Esophagus squamous epithelium (tissue), 5 donors: ENCODE measurements around the gene PRDM12. TPM values are rescaled to one million over a fixed set of nuclear protein-coding genes. Genes with fewer than 3 reads are reported as not detected.

ENCODE experiments used
- DNase-seq: peaks from one replicate; lab custom pipeline; 2025; lab: John Stamatoyannopoulos, UW
- H3K27ac ChIP-seq, 4 donors: fragments of 200-600 bp; sonication (generic); one replicate each; pipeline ENCODE4 v1.5.1; 2016 to 2019; ENCODE audit warnings: mild to moderate bottlenecking in 1 of 4
- H3K27me3 ChIP-seq, 4 donors: fragments of 200-600 bp; sonication (generic); 1 replicate in 3 of 4; 2 replicates in 1 of 4; pipeline versions ENCODE4 v1.5.1 to v1.6.0; 2017 to 2021; ENCODE audit warnings: antibody characterized with exemption in 1 of 4
- H3K36me3 ChIP-seq, 3 donors: fragments of 200-600 bp; sonication (generic); one replicate each; pipeline ENCODE4 v1.5.1; 2016 to 2019
- H3K4me1 ChIP-seq, 3 donors: fragments of 200-600 bp; sonication (generic); one replicate each; pipeline ENCODE4 v1.5.1; 2017 to 2019
- H3K4me3 ChIP-seq, 4 donors: fragments of 200-600 bp; sonication (generic); 1 replicate in 3 of 4; 2 replicates in 1 of 4; pipeline ENCODE4 v1.5.1; 2016 to 2019; ENCODE audit warnings: mild to moderate bottlenecking in 2 of 4, moderate library complexity in 1 of 4
- H3K9me3 ChIP-seq, 3 donors: fragments of 200-600 bp; sonication (generic); one replicate each; pipeline ENCODE4 v1.5.1; 2016 to 2019
- CTCF ChIP-seq, 6 experiments: fragments of 450-650 bp in 4 of 6; fragments of 200-600 bp in 2 of 6; sonication (generic) in 2 of 6; IDR thresholded peaks; one replicate each; pipeline ENCODE4 v1.5.1; 2016 to 2019; ENCODE audit warnings: antibody characterized with exemption in 6 of 6, mild to moderate bottlenecking in 4 of 6, moderate library complexity in 4 of 6
- POLR2A ChIP-seq, 4 donors: fragments of 450-650 bp; IDR thresholded peaks; one replicate each; pipeline ENCODE4 v1.6.1; 2017; ENCODE audit warnings: antibody characterized with exemption in 4 of 4, mild to moderate bottlenecking in 4 of 4, moderate library complexity in 3 of 4
- WGBS, 2 donors: methylation state at CpG; one replicate each; pipeline ENCODE4 v1.1.5; 2018; 5-methylcytosine and 5-hydroxymethylcytosine counted together
- intact Hi-C: fragments of 100-400 bp; cut with DNase I; formaldehyde crosslinking; loops from one replicate; pipeline ENCODE4 v1.15.0; 2022
- small RNA-seq, 4 donors: library from RNA; depleted of rRNA; stranded (forward); fragments of <200 nt; gene quantifications; one replicate each; pipeline ENCODE3, GENCODE V24; 2016
- total RNA-seq, 4 donors: library from RNA; depleted of rRNA; stranded (reverse); fragments of >200 nt; gene quantifications; one replicate each; pipeline ENCODE4 v1.1.0, GENCODE V29; 2016
- donor health status: DM: yes; HTN: yes; CAD: no.

Gene PRDM12
- total RNA-seq, 4 donors from 2014 or later, result not detected

DNA sequence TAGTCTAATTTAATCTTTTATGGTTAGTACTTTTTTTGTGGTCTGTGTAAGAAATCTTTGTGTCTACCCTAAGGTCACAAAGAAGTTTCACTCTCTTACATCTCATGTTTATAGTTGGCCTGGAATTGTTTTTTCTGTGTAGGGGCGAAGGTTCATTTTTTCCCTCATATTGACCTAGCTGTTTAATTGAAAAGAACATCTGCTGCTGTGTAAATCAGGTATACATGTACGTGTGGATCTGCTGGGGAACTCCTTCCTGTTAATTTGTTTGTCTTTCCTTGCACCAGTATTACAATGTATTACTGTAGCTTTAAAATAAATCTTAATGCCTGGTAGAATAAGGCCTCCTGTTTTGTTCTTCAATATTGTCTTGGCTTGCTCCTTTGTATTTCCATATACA, 67.0 kb downstream of the PRDM12 start:
- H3K27ac ChIP-seq, result no peak overlapping the region
- DNase-seq, result no peak
- TF ChIP-seq POLR2A (IDR thresholded peaks at IDR 0.05) (no peak), CTCF (IDR thresholded peaks at IDR 0.05) (no peak)
- H3K4me1 ChIP-seq, result peaks cover 0 to 16% (median 11%) of the 10 kb centered on the region in 3 donors
- no peaks in the 10 kb centered on the region for H3K9me3 ChIP-seq
- 72 to 77% methylated on average over 2 of the region's 2 CpGs for WGBS, 2 donors
- no peaks in the 10 kb centered on the region for H3K36me3 ChIP-seq
- intact Hi-C loops, result no loop called here
- no peaks in the 10 kb centered on the region for H3K27me3 ChIP-seq
- H3K4me3 ChIP-seq, result no peak overlapping the region

GRCh38 chr9:130732136-130732535, 67.7 kb downstream of the PRDM12 start:
- WGBS, 2 donors, result 34 to 59% methylated on average over 2 of the region's 2 CpGs
- Histone ChIP-seq H3K27me3 (no peaks in the 10 kb centered on the region), H3K9me3 (no peaks in the 10 kb centered on the region), H3K4me3 (no peak overlapping the region), H3K36me3 (no peaks in the 10 kb centered on the region), H3K4me1 (peaks cover 0 to 16% (median 11%) of the 10 kb centered on the region in 3 donors), H3K27ac (no peak overlapping the region)
- TF ChIP-seq CTCF (IDR thresholded peaks at IDR 0.05) (no peak), POLR2A (IDR thresholded peaks at IDR 0.05) (no peak)
- no peak for DNase-seq
- intact Hi-C loops, result no loop called here

Small RNA genes lying within 50 kb of the gene (small RNA-seq; reads per million reads assigned to genes)
- 0 reads per million in 4 donors for gene AL359092.1
- gene MIR6856, result 0 reads per million in 4 donors

Other genes with a start within 250 kb of the PRDM12 start
- 100 to 1,000 TPM in 2 of 4 donors, 10 to 100 TPM in 2; 33.5 to 203 (median 85.2) TPM for gene ASS1, start 219.6 kb upstream of the PRDM12 start, total RNA-seq
- gene FUBP3, start 85.0 kb upstream of the PRDM12 start, total RNA-seq, result 10 to 100 TPM; 28.2 to 39.0 (median 33.9) TPM
- gene EXOSC2, start 29.2 kb downstream of the PRDM12 start, total RNA-seq, result 10 to 100 TPM; 11.8 to 32.8 (median 28.2) TPM
- gene ABL1, start 170.7 kb downstream of the PRDM12 start, total RNA-seq, result 10 to 100 TPM; 22.1 to 51.7 (median 27.1) TPM
- under 1 TPM in 1 of 4 donors, not detected in 3; 0.18 TPM for gene QRFP, start 232.2 kb downstream of the PRDM12 start, total RNA-seq